ENCODE results near the gene RILPL1.

GRCh38 chr12:123530668-123531067 is 2.9 kb downstream of the RILPL1 start:
- TF ChIP-seq EZH2 (IDR thresholded peaks at IDR 0.05; ENCODE audit: insufficient read depth, poor library complexity, severe bottlenecking) (no peak), EZH2phosphoT487 (IDR thresholded peaks at IDR 0.05; ENCODE audit: insufficient read depth, low read depth) (no peak)

Data from GM23248 (cell line).